Right lobe of liver (tissue), 6 donors: ENCODE data around the gene GMPPB. TPM values are rescaled to one million over a fixed set of nuclear protein-coding genes. Genes with fewer than 3 reads are reported as not detected.
A peak's percentile ranks its signal among the peaks of the same experiment; 100 is the strongest.
"Not testable (repeated sequence)": the region's sequence is repeated elsewhere in the genome, so short reads cannot be mapped to it uniquely, and the experiment has no call there.

Experiments
- ATAC-seq, 4 donors: fragments of 200-7000 bp; cut with Tn5 transposase; one replicate each; pipeline ENCODE4 v1.9.1; 2020; ENCODE audit warnings: mild to moderate bottlenecking in 4 of 4, moderate library complexity in 4 of 4
- DNase-seq, 3 donors: peaks; one replicate each; pipeline ENCODE4 v3.0.0-alpha.2; 2020
- H3K27ac ChIP-seq, 3 donors: fragments of 200-600 bp; one replicate each; pipeline ENCODE4 v1.8.0; 2022
- H3K27me3 ChIP-seq, 2 donors: fragments of 200-600 bp; one replicate each; pipeline ENCODE4 v1.8.0; 2022
- H3K36me3 ChIP-seq, 4 donors: fragments of 200-600 bp; sonication (generic) in 1 of 4; one replicate each; pipeline versions ENCODE4 v1.5.1 to v1.8.0; 2017 to 2022; ENCODE audit warnings: control low read depth in 1 of 4
- H3K4me1 ChIP-seq, 4 donors: fragments of 200-600 bp; sonication (generic) in 1 of 4; one replicate each; pipeline versions ENCODE4 v1.5.1 to v1.8.0; 2017 to 2022; ENCODE audit warnings: control low read depth in 1 of 4
- H3K4me3 ChIP-seq, 3 donors: fragments of 200-600 bp; one replicate each; pipeline ENCODE4 v1.8.0; 2022
- H3K9me3 ChIP-seq, 4 donors: fragments of 200-600 bp; sonication (generic) in 1 of 4; one replicate each; pipeline versions ENCODE4 v1.5.1 to v1.8.0; 2017 to 2022; ENCODE audit warnings: control low read depth in 1 of 4
- POLR2A ChIP-seq: fragments of 450-650 bp; IDR thresholded peaks from one replicate; pipeline ENCODE4 v1.6.1; 2017; ENCODE audit warnings: antibody characterized with exemption, mild to moderate bottlenecking
- WGBS: methylation state at CpG from one replicate; pipeline ENCODE4 v1.1.6; 2018; ENCODE audit warnings: low coverage, low lambda C conversion rate; ENCODE audit not compliant: insufficient coverage; ENCODE audit errors: missing lambda C conversion rate; 5-methylcytosine and 5-hydroxymethylcytosine counted together
- intact Hi-C, 2 donors: fragments of 100-400 bp; cut with DNase I; formaldehyde crosslinking; loops; one replicate each; pipeline versions ENCODE4 v1.11.2 to v1.14.1; 2022
- total RNA-seq, 6 experiments: library from RNA; depleted of rRNA in 2 of 6; stranded (reverse); fragments of >200 nt in 2 of 6; fragmentation: NEBNext Ultra II Directional in 3 of 6; extraction: Animal tissue kit (Norgen Biotek cat#: 25700) in 3 of 6; gene quantifications; one replicate each; pipeline versions ENCODE4 v1.1.0 to v1.2.4, GENCODE V29; 2016 to 2023
- TF ChIP-seq, protein P1 (sequence below), 4 donors: fragments of 200-600 bp in 3 of 4; fragments of 450-650 bp in 1 of 4; IDR thresholded peaks; one replicate each; pipeline versions ENCODE4 v1.5.1 to v1.8.0; 2016 to 2022; ENCODE audit warnings: antibody characterized with exemption in 4 of 4, mild to moderate bottlenecking in 2 of 4
- donor health status: DM: no; HTN: yes; CAD: no.
- donor health status: DM: no; HTN: no; CAD: no.
- donor health status: DM: no; HTN: no; CAD: no.
- donor health status: DM: no; HTN: yes; CAD: no.
- donor health status: DM: no; HTN: yes; CAD: no.

The GMPPB gene
- total RNA-seq, 6 experiments from 2014 or later: 12.2 to 34.2 (median 25.6) TPM

DNA sequence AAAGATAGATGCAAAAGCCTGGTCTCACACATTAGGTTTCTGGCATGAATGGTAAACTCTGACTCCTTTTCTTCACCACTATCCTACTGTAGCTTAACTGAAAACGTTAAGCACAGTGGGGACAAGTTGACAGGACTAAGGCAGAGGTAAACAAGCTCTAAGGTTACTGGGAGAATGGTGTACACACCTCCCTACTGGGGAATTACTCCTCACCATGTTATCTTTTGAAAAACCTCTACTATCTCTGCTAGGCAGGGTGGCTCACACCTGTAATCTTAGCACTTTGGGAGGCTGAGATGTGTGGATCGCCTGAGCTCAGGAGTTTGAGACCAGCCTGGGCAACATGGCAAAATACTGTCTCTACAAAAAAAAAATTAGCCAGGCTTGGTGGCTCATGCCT, 33.4 kb upstream of the GMPPB start:
- Histone ChIP-seq H3K9me3 (no peaks in the 10 kb centered on the region), H3K4me3 (no peak overlapping the region), H3K27ac (no peak overlapping the region), H3K36me3 (no peaks in the 10 kb centered on the region), H3K27me3 (no peaks in the 10 kb centered on the region), H3K4me1 (no peaks in the 10 kb centered on the region)
- ATAC-seq (no peak), DNase-seq (no peak)
- intact Hi-C loops: no loop called here
- 55% methylated on average over 1 of the region's 2 CpGs for WGBS
- TF ChIP-seq, protein P1, sequence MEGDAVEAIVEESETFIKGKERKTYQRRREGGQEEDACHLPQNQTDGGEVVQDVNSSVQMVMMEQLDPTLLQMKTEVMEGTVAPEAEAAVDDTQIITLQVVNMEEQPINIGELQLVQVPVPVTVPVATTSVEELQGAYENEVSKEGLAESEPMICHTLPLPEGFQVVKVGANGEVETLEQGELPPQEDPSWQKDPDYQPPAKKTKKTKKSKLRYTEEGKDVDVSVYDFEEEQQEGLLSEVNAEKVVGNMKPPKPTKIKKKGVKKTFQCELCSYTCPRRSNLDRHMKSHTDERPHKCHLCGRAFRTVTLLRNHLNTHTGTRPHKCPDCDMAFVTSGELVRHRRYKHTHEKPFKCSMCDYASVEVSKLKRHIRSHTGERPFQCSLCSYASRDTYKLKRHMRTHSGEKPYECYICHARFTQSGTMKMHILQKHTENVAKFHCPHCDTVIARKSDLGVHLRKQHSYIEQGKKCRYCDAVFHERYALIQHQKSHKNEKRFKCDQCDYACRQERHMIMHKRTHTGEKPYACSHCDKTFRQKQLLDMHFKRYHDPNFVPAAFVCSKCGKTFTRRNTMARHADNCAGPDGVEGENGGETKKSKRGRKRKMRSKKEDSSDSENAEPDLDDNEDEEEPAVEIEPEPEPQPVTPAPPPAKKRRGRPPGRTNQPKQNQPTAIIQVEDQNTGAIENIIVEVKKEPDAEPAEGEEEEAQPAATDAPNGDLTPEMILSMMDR (IDR thresholded peaks at IDR 0.05): no peak
- no peak for TF ChIP-seq POLR2A

DNA sequence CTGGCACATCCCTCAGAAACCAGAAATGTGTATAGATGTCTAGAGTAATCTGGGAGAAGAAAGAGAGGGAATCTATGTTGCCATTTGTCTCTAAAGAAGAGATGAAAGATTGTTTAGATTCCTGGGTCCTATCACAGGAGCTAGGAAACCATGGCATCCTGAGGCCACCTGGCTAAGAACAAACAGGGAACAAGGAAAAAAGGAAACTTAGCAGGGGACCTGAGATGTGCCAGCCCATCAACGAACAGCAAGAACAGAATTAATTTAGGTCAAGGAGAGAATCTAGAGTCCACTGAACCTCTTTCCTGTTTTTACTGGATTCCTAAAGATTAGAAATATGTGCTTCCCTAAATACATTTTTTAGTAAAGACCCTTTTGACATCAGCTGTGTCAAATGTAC, 32.3 kb upstream of the GMPPB start:
- Histone ChIP-seq H3K36me3 (no peaks in the 10 kb centered on the region), H3K27ac (no peak overlapping the region), H3K4me1 (no peaks in the 10 kb centered on the region), H3K27me3 (no peaks in the 10 kb centered on the region), H3K9me3 (no peaks in the 10 kb centered on the region), H3K4me3 (no peak overlapping the region)
- intact Hi-C loops: no loop called here
- DNase-seq (no peak), ATAC-seq (no peak)
- TF ChIP-seq, protein P1 (IDR thresholded peaks at IDR 0.05): no peak
- TF ChIP-seq POLR2A: no peak
- 77% methylated on average over 1 of the region's 1 CpG for WGBS

DNA sequence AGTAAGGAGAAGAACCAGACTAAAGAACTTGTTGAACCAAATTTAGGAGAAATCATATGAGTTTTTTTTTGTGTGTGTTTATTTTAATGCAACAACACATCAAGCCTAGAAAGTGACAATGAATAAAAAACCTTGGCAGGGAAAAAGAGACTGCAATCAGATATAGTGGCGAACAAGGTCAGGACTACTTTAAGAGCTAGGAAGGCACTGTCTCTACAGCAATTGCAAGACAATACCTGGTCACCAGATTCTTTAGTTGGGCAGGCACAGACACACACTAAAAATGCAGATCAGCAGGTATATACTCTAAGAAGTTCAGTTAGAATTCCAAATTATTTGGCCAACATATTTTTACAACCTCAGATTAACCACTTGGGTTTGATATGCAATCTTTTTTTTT, 30.8 kb upstream of the GMPPB start:
- intact Hi-C loops: no loop called here
- WGBS: 87% methylated on average over 1 of the region's 1 CpG
- Histone ChIP-seq H3K36me3 (no peaks in the 10 kb centered on the region), H3K4me1 (peaks cover 0 to 9% (median 4%) of the 10 kb centered on the region in 4 donors), H3K9me3 (no peaks in the 10 kb centered on the region), H3K4me3 (no peak overlapping the region), H3K27me3 (no peaks in the 10 kb centered on the region), H3K27ac (no peak overlapping the region)
- DNase-seq (no peak), ATAC-seq (no peak)
- TF ChIP-seq POLR2A: no peak
- TF ChIP-seq, protein P1 (IDR thresholded peaks at IDR 0.05): no peak

DNA sequence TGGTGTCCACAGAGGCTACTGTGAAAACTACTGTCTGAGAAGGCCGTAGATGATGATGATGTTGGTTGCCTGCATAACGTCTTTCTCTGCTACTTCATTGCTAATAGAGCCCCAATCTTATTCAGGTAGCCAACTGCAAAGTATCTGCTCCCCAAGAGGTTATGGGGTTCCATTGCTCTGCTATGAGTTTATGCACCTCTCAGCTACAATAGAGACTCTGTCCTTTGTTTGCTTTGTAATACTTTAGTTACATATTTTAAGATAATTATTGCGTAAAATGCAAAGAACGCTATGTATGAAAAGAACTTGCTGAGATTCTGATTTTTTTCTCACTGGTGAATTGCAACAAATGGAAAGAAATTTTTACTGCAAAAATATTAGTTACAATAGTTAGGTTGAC, 27.8 kb upstream of the GMPPB start:
- DNase-seq (no peak), ATAC-seq (no peak)
- H3K4me1 ChIP-seq: peaks cover 0 to 9% (median 4%) of the 10 kb centered on the region in 4 donors
- H3K4me3 ChIP-seq: no peak overlapping the region
- 91% methylated on average over 4 of the region's 4 CpGs for WGBS
- H3K27me3 ChIP-seq: no peaks in the 10 kb centered on the region
- no peak overlapping the region for H3K27ac ChIP-seq
- TF ChIP-seq POLR2A: no peak
- TF ChIP-seq, protein P1 (IDR thresholded peaks at IDR 0.05): no peak
- intact Hi-C loops: no loop called here
- peaks cover 0 to 8% (median 2%) of the 10 kb centered on the region in 4 donors for H3K36me3 ChIP-seq
- no peaks in the 10 kb centered on the region for H3K9me3 ChIP-seq

GRCh38 chr3:49750056-49750455, 26.3 kb upstream of the GMPPB start:
- DNase-seq (no peak), ATAC-seq (peak in 3 of 4 donors; percentile 9 to 17 (median 17))
- intact Hi-C loops: no loop called here
- Histone ChIP-seq H3K36me3 (peaks cover 0 to 8% (median 2%) of the 10 kb centered on the region in 4 donors), H3K9me3 (no peaks in the 10 kb centered on the region), H3K27me3 (no peaks in the 10 kb centered on the region), H3K4me1 (peaks cover 0 to 9% (median 4%) of the 10 kb centered on the region in 4 donors), H3K27ac (no peak overlapping the region), H3K4me3 (no peak overlapping the region)
- TF ChIP-seq, protein P1 (IDR thresholded peaks at IDR 0.05): no peak
- no peak for TF ChIP-seq POLR2A
- 69% methylated on average over 3 of the region's 4 CpGs for WGBS

DNA sequence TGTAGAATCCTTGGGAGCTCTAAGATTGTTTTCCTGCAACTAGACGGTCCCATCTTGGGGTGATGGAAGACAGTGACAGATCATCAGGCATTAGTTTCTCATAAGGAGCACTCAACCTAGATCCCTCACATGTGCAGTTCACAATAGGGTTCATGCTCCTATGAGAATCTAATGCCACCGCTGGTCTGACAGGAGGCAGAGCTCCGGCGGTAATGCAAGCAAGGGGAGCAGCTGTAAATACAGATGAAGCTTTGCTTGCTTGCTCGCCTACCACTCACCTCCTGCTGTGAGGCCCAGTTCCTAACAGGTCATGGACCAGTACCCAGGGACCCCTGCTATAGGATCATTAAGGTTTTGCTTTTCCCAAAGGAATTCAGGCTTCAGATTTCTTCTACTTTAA, 25.1 kb upstream of the GMPPB start:
- H3K4me1 ChIP-seq, H3K9me3 ChIP-seq, ATAC-seq, intact Hi-C loops, H3K36me3 ChIP-seq, DNase-seq, H3K4me3 ChIP-seq, H3K27ac ChIP-seq, H3K27me3 ChIP-seq: not testable (repeated sequence)
- 71% methylated on average over 1 of the region's 5 CpGs for WGBS
